Lung (tissue), 16 donors: Measurements from ENCODE around the gene DDOST. TPM values are rescaled to one million over a fixed set of nuclear protein-coding genes. Genes with fewer than 3 reads are reported as not detected.

Experiments
- ATAC-seq: fragments of 200-7000 bp; cut with Tn5 transposase; one replicate; pipeline ENCODE4 v1.9.1; 2020; ENCODE audit warnings: moderate number of reproducible peaks; ENCODE audit not compliant: insufficient read depth, low FRiP score
- DNase-seq, 3 donors: peaks; one replicate each; pipeline ENCODE4 v3.0.0-alpha.2; 2013 to 2017
- H3K27ac ChIP-seq, 2 donors: one replicate each; pipeline ENCODE4 v1.5.1; 2013; ENCODE audit warnings: mild to moderate bottlenecking in 2 of 2, moderate library complexity in 2 of 2, control low read depth in 1 of 2, inconsistent platforms in 1 of 2, low read depth in 1 of 2, low read length in 1 of 2
- H3K27me3 ChIP-seq, 3 donors: one replicate each; pipeline ENCODE4 v1.5.1; 2013; ENCODE audit warnings: low read length in 2 of 3; ENCODE audit not compliant: control insufficient read depth in 3 of 3, insufficient read depth in 3 of 3
- H3K36me3 ChIP-seq, 4 donors: one replicate each; pipeline ENCODE4 v1.5.1; 2013; ENCODE audit warnings: low read length in 4 of 4, mild to moderate bottlenecking in 1 of 4, moderate library complexity in 1 of 4; ENCODE audit not compliant: control insufficient read depth in 4 of 4, insufficient read depth in 4 of 4
- H3K4me1 ChIP-seq, 5 donors: one replicate each; pipeline ENCODE4 v1.5.1; 2013; ENCODE audit warnings: low read length in 5 of 5, mild to moderate bottlenecking in 2 of 5, moderate library complexity in 1 of 5; ENCODE audit not compliant: control insufficient read depth in 5 of 5, insufficient read depth in 5 of 5
- H3K4me3 ChIP-seq: one replicate; pipeline ENCODE4 v1.5.1; 2013; ENCODE audit warnings: mild to moderate bottlenecking, control low read depth, moderate library complexity
- H3K9ac ChIP-seq, 2 donors: one replicate each; pipeline ENCODE4 v1.5.1; 2013; ENCODE audit warnings: low read length in 2 of 2, control low read depth in 1 of 2; ENCODE audit not compliant: insufficient read depth in 1 of 2
- H3K9me3 ChIP-seq, 4 donors: one replicate each; pipeline ENCODE4 v1.5.1; 2013; ENCODE audit warnings: low read length in 3 of 4, mild to moderate bottlenecking in 1 of 4, moderate library complexity in 1 of 4; ENCODE audit not compliant: control insufficient read depth in 4 of 4, insufficient read depth in 3 of 4
- CTCF ChIP-seq: IDR thresholded peaks from 2 replicates; pipeline ENCODE4 v1.5.1; 2012; ENCODE audit warnings: mild to moderate bottlenecking; ENCODE audit errors: control extremely low read depth, extremely low read depth
- WGBS, 2 donors: extraction: QIAGEN DNeasy Blood & Tissue Kit; methylation state at CpG; one replicate each; pipeline ENCODE4 v1.1.7; 2013; 5-methylcytosine and 5-hydroxymethylcytosine counted together
- long read RNA-seq, 5 donors: transcript quantifications; one replicate each; lab custom pipeline, GENCODE V29; 2026
- polyA plus RNA-seq, 2 donors: library from polyadenylated mRNA; stranded (reverse); fragments of 200-250 nt; gene quantifications; one replicate each; pipeline ENCODE4 v1.2.1, GENCODE V29; 2013
- total RNA-seq, 2 donors: library from RNA; depleted of rRNA in 1 of 2; stranded (reverse); fragments of >200 nt in 1 of 2; gene quantifications; one replicate each; pipeline ENCODE4 v1.2.1, GENCODE V29; 2014 to 2021
- donor health status: control.
- donor health status: control.
- donor health status: Bipolar disorder and iron deficiency.
- donor health status: healthy.
- donor health status: DM: yes; HTN: yes; CAD: no.

The DDOST gene
- total RNA-seq: 100 to 1,000 TPM; 121 to 286 TPM
- 100 to 1,000 TPM; 170 to 304 TPM for polyA plus RNA-seq
- long read RNA-seq, donor 1, transcript DDOST-202 (11 exons, 2,126 nt): major isoform, 116 of 154 reads
- long read RNA-seq, donor 1, partial matches to known transcripts: 35 of 154 reads
- long read RNA-seq, donor 1, other reads (novel, unspliced or antisense): 0 of 154 reads
- long read RNA-seq, donor 2, transcript DDOST-202 (11 exons, 2,126 nt): major isoform, 27 of 44 reads
- long read RNA-seq, donor 2, partial matches to known transcripts: 14 of 44 reads
- long read RNA-seq, donor 2, other reads (novel, unspliced or antisense): 0 of 44 reads
- long read RNA-seq, donor 3, transcript DDOST-202 (11 exons, 2,126 nt): major isoform, 54 of 84 reads
- long read RNA-seq, donor 3, partial matches to known transcripts: 29 of 84 reads
- long read RNA-seq, donor 3, other reads (novel, unspliced or antisense): 0 of 84 reads
- long read RNA-seq, donor 4, transcript DDOST-202 (11 exons, 2,126 nt): major isoform, 29 of 65 reads
- long read RNA-seq, donor 4, partial matches to known transcripts: 33 of 65 reads
- long read RNA-seq, donor 4, other reads (novel, unspliced or antisense): 0 of 65 reads
- long read RNA-seq, donor 5, transcript DDOST-202 (11 exons, 2,126 nt): major isoform, 112 of 142 reads
- long read RNA-seq, donor 5, partial matches to known transcripts: 29 of 142 reads
- long read RNA-seq, donor 5, other reads (novel, unspliced or antisense): 0 of 142 reads

GRCh38 chr1:20661207-20662109 lies at the start of gene DDOST:
TSS of gene DDOST (minus strand) at chr1:20661369. CDS start at chr1:20661350, 19 bp downstream.
- ATAC-seq: peak; percentile 96
- peak; percentile 98 to 99 (median 98) for DNase-seq
- Histone ChIP-seq H3K36me3 (peaks cover 7 to 13% (median 10%) of the 10 kb centered on the region in 4 donors), H3K4me1 (peaks cover 5 to 17% (median 8%) of the 10 kb centered on the region in 5 donors), H3K9me3 (no peaks in the 10 kb centered on the region), H3K4me3 (peak within 1 kb of the TSS; percentile 85), H3K9ac (peak within 1 kb of the TSS; percentile 51 to 79), H3K27ac (peak within 1 kb of the TSS; percentile 78 to 83), H3K27me3 (no peaks in the 10 kb centered on the region)
- WGBS, 2 donors: 2% methylated on average over 50 to 58 of the region's 58 CpGs
- peak; percentile 41 for TF ChIP-seq CTCF

GRCh38 chr1:20710469-20711284 lies 49.5 kb upstream of the DDOST start:
- WGBS, 2 donors: 70 to 73% methylated on average over 18 of the region's 18 CpGs
- H3K27ac ChIP-seq: no peak overlapping the region
- no peak overlapping the region for H3K9ac ChIP-seq
- no peak for TF ChIP-seq CTCF
- no peaks in the 10 kb centered on the region for H3K4me1 ChIP-seq
- no peaks in the 10 kb centered on the region for H3K9me3 ChIP-seq
- DNase-seq (no peak), ATAC-seq (no peak)
- H3K4me3 ChIP-seq: no peak overlapping the region
- H3K27me3 ChIP-seq: no peaks in the 10 kb centered on the region
- no peaks in the 10 kb centered on the region for H3K36me3 ChIP-seq

GRCh38 chr1:20709868-20710267 lies 48.7 kb upstream of the DDOST start:
- WGBS, 2 donors: 95 to 99% methylated on average over 3 of the region's 3 CpGs

More at GRCh38 chr1:20709868-20710267, 48.7 kb upstream of the DDOST start:
- no peak for TF ChIP-seq CTCF
- H3K27me3 ChIP-seq: no peaks in the 10 kb centered on the region
- H3K36me3 ChIP-seq: no peaks in the 10 kb centered on the region
- no peak overlapping the region for H3K4me3 ChIP-seq
- DNase-seq (no peak), ATAC-seq (no peak)
- no peak overlapping the region for H3K27ac ChIP-seq
- H3K4me1 ChIP-seq: no peaks in the 10 kb centered on the region
- no peak overlapping the region for H3K9ac ChIP-seq
- H3K9me3 ChIP-seq: no peaks in the 10 kb centered on the region
